Measurements from ENCODE around the gene RLN3. TPM values are rescaled to one million over a fixed set of nuclear protein-coding genes. Genes with fewer than 3 reads are reported as not detected.
A peak's percentile ranks its signal among the peaks of the same experiment; 100 is the strongest.
"Not testable (repeated sequence)": the region's sequence is repeated elsewhere in the genome, so short reads cannot be mapped to it uniquely, and the experiment has no call there.

RLN3 gene
- total and polyA plus RNA-seq, 10 donors, result 0.35 TPM; not detected in 9

GRCh38 chr19:14030997-14031718 is 3.2 kb downstream of the RLN3 start:
- no peaks in the 10 kb centered on the region for H3K27me3 ChIP-seq (replicated peaks in 1 of 7)
- DNase-seq, result no peak
- H3K4me1 ChIP-seq, result peaks cover 5 to 79% (median 31%) of the 10 kb centered on the region in 6 donors
- intact Hi-C loops (cut with DNase I; ENCODE audit: low total_unique reads), result loop anchor here (10.0 kb wide), 1 partner anchor 76 kb away; the partner anchor contains the start of gene DCAF15
- peaks cover 0 to 18% (median 2%) of the 10 kb centered on the region in 6 donors for H3K36me3 ChIP-seq
- peak overlapping the region; percentile 85 to 98 (median 94) for H3K27ac ChIP-seq
- no peaks in the 10 kb centered on the region for H3K9me3 ChIP-seq
- H3K4me3 ChIP-seq, result peak overlapping the region; percentile 40 to 94 (median 72)
- WGBS, 5 donors, result 14 to 33% (median 19%) methylated on average over 14 to 20 of the region's 20 CpGs
- TF ChIP-seq POLR2A (IDR thresholded peaks at IDR 0.05) (no peak), POLR2AphosphoS5 (IDR thresholded peaks at IDR 0.05) (no peak)
- TF ChIP-seq, protein P1, sequence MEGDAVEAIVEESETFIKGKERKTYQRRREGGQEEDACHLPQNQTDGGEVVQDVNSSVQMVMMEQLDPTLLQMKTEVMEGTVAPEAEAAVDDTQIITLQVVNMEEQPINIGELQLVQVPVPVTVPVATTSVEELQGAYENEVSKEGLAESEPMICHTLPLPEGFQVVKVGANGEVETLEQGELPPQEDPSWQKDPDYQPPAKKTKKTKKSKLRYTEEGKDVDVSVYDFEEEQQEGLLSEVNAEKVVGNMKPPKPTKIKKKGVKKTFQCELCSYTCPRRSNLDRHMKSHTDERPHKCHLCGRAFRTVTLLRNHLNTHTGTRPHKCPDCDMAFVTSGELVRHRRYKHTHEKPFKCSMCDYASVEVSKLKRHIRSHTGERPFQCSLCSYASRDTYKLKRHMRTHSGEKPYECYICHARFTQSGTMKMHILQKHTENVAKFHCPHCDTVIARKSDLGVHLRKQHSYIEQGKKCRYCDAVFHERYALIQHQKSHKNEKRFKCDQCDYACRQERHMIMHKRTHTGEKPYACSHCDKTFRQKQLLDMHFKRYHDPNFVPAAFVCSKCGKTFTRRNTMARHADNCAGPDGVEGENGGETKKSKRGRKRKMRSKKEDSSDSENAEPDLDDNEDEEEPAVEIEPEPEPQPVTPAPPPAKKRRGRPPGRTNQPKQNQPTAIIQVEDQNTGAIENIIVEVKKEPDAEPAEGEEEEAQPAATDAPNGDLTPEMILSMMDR (IDR thresholded peaks at IDR 0.05 in 8 of 11, conservative IDR thresholded peaks at IDR 0.05 in 3 of 11), result no peak

- TF ChIP-seq, protein P1 (IDR thresholded peaks at IDR 0.05 in 8 of 11, conservative IDR thresholded peaks at IDR 0.05 in 3 of 11), result peak in 10 of 11 experiments; percentile 48 to 76 (median 71)
- peak in 2 of 3 donors; percentile 39 to 60 for TF ChIP-seq POLR2A (IDR thresholded peaks at IDR 0.05)
- TF ChIP-seq POLR2AphosphoS5 (IDR thresholded peaks at IDR 0.05), result peak; percentile 81 to 90 (median 87)
- DNase-seq, result peak; percentile 95
- no peaks in the 10 kb centered on the region for H3K27me3 ChIP-seq (replicated peaks in 1 of 7)
- intact Hi-C loops (cut with DNase I; ENCODE audit: low total_unique reads), result loop anchor here (10.0 kb wide), 1 partner anchor 77 kb away; the partner anchor contains the start of gene DCAF15
- no peaks in the 10 kb centered on the region for H3K9me3 ChIP-seq
- WGBS, 5 donors, result 0 to 1% (median 0%) methylated on average over 26 to 63 of the region's 63 CpGs
- peaks cover 0 to 25% (median 6%) of the 10 kb centered on the region in 6 donors for H3K36me3 ChIP-seq
- H3K27ac ChIP-seq, result peak within 1 kb of the TSS; percentile 85 to 98 (median 94)
- H3K4me1 ChIP-seq, result peaks cover 5 to 82% (median 31%) of the 10 kb centered on the region in 6 donors
- H3K4me3 ChIP-seq, result peak within 1 kb of the TSS; percentile 40 to 94 (median 72)
These were observed 4.0 kb downstream of the RLN3 start, which contains the start of gene IL27RA for GRCh38 chr19:14031719-14032480. Gene IL27RA (plus strand): TSS chr19:14031762. CDS start chr19:14031873, 111 bp downstream.

- Histone ChIP-seq H3K4me3 (no peak overlapping the region), H3K9me3 (no peaks in the 10 kb centered on the region), H3K4me1 (peaks cover 5 to 71% (median 31%) of the 10 kb centered on the region in 6 donors), H3K27ac (no peak overlapping the region), H3K27me3 (replicated peaks in 1 of 7) (no peaks in the 10 kb centered on the region), H3K36me3 (peaks cover 0 to 46% (median 10%) of the 10 kb centered on the region in 6 donors)
- no peak for DNase-seq
- WGBS, 5 donors, result 88 to 98% (median 94%) methylated on average over 2 of the region's 2 CpGs
- TF ChIP-seq POLR2A (IDR thresholded peaks at IDR 0.05) (no peak), POLR2AphosphoS5 (IDR thresholded peaks at IDR 0.05) (no peak)
- TF ChIP-seq, protein P1 (IDR thresholded peaks at IDR 0.05 in 8 of 11, conservative IDR thresholded peaks at IDR 0.05 in 3 of 11), result no peak
- intact Hi-C loops (cut with DNase I; ENCODE audit: low total_unique reads), result loop anchor here (10.0 kb wide), 1 partner anchor 79 kb away; the partner anchor contains the start of gene DCAF15
These were observed 6.0 kb downstream of the RLN3 start for GRCh38 chr19:14033946-14034345.

GRCh38 chr19:14035159-14035558 is 7.2 kb downstream of the RLN3 start:
- not testable (repeated sequence) for H3K4me3 ChIP-seq; H3K27ac ChIP-seq; H3K27me3 ChIP-seq (replicated peaks in 1 of 7); DNase-seq; H3K9me3 ChIP-seq
- 93 to 97% (median 95%) methylated on average over 12 of the region's 12 CpGs for WGBS, 5 donors
- Histone ChIP-seq H3K4me1 (peaks cover 5 to 69% (median 31%) of the 10 kb centered on the region in 6 donors), H3K36me3 (peaks cover 0 to 58% (median 20%) of the 10 kb centered on the region in 6 donors)
- intact Hi-C loops (cut with DNase I; ENCODE audit: low total_unique reads), result loop anchor here (10.0 kb wide), 1 partner anchor 80 kb away; the partner anchor contains the start of gene DCAF15
